Measurements from ENCODE around the gene UBE4A.

Gene UBE4A, protein sequence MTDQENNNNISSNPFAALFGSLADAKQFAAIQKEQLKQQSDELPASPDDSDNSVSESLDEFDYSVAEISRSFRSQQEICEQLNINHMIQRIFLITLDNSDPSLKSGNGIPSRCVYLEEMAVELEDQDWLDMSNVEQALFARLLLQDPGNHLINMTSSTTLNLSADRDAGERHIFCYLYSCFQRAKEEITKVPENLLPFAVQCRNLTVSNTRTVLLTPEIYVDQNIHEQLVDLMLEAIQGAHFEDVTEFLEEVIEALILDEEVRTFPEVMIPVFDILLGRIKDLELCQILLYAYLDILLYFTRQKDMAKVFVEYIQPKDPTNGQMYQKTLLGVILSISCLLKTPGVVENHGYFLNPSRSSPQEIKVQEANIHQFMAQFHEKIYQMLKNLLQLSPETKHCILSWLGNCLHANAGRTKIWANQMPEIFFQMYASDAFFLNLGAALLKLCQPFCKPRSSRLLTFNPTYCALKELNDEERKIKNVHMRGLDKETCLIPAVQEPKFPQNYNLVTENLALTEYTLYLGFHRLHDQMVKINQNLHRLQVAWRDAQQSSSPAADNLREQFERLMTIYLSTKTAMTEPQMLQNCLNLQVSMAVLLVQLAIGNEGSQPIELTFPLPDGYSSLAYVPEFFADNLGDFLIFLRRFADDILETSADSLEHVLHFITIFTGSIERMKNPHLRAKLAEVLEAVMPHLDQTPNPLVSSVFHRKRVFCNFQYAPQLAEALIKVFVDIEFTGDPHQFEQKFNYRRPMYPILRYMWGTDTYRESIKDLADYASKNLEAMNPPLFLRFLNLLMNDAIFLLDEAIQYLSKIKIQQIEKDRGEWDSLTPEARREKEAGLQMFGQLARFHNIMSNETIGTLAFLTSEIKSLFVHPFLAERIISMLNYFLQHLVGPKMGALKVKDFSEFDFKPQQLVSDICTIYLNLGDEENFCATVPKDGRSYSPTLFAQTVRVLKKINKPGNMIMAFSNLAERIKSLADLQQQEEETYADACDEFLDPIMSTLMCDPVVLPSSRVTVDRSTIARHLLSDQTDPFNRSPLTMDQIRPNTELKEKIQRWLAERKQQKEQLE

DNA sequence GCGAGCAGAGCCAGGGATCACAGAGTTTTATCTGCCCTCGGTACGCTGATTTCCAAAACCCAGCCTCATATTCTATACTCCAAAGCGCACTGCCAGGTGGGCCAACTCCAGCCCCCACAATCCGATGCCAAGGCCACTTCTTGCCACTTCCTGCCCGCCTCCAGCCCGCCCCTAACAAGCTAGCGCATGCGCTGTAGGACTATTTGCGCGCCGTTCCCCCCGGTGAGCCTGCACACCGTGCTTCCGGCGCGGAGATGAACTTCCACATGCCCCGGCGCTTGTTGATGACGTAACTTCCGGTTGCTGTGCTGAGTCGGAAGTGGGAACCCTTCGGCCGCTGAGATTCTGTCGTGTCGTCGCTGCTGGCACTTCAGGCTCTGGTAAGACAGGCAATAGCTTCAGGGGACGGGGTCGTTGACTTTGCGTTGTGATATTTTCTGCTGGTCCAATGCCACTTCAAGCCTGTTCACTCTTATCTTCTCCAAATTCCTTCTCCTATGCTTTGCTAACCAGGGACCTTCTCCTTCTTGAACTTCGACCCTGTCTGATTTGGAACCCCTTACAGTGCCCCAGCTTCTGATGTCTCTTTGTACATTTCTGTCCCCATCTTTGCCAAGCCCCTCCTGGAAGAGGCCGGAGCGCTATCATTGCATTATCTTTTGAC is at the start of gene UBE4A:
TSS of gene UBE4A (plus strand) at position 306 of the 664 bp plus-strand sequence. CDS start 5,481 bp downstream, outside the sequence.
- DNase-seq (ENCODE audit: insufficient read length, low spot score) (peak; percentile 91), FAIRE-seq (peak; percentile 98)

DNA sequence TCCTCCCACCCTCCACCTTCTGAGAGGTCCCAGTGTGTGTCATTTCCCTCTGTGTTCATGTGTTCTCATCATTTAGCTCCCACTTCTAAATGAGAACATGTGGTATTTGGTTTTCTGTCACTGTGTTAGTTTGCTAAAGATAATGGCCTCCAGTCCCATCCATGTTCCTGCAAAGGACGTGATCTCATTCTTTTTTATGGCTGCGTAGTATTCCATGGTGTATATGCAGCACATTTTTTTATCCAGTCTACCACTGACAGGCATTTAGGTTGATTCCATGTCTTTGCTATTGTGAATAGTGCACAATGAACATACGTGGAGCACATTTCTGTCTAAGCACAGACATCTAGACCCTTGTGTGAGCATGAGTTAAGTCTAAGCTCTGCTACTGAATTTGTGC is 49.1 kb upstream of the UBE4A start:
- DNase-seq (ENCODE audit: insufficient read length, low spot score): no peak
- no peak for FAIRE-seq

DNA sequence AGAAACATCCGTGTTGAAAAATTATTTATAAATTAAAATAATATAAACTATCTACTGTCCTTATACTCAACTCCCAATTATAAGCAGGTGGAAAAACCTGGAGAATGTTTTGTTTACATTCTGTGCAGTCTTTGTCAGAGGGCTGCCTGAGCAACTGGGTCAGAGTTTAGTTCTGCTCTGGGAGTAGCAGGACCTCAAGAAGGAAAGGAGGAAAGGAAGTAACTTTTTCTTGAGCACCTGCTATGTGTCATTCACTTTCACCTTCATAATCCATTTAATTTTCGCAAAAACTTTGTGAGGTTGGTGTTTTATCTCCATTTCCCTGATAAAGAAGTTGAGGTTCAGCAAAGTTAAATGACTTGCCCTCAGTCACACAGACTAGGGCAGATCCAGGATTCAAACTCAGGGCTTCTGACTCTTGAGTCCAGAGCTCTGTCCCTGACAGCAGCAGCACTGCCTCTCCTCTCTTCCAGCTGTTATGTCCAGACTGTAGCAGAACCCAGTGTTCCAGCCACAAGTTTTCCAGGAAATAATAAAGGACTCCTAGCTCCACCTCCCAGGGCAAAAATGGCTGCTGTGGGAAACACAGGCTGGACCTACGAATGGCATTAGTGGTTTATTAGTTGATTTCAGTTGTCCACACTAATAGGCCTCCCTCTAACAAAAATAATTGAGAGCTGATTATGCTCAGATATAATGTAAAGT is 48.5 kb upstream of the UBE4A start:
- FAIRE-seq (no peak), DNase-seq (ENCODE audit: insufficient read length, low spot score) (no peak)

DNA sequence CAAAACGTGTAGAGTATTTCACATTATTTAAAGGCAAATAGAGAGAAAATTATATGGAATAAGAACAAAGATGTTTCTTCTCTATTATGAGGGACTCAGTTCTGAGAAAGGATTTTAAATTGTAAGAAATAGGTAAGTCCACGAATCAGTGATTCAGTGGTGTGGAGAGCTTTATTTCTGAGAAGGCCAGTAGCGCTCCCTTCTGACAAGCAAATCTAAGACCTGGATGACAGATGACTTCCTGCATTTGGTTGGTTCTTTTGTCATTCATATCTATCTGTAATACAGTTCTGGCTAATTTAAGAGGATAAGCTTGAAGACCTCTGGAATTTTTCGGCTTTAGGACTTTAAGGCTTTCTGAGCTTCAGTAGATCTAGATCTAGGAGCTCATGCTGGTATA is 47.9 kb upstream of the UBE4A start:
- FAIRE-seq: no peak

DNA sequence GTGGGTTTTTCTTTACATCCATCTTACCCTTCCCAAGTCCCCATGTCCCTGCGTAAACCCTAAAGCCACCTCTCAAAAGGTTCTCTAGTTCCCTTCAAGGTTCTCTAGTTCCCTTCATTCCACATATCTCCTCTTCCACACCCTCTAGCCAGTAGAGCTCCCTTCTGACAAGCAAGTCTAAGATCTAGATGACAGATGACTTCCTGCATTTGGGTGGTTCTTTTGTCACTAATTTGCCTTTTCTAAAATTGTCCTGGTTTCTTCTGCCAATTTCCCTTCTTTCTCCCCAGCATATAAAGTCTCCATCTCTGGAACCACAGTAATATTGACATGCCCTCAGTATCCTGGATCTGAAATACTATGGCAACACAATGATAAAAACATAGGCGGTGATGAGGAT is 47.1 kb upstream of the UBE4A start:
- FAIRE-seq: no peak
- no peak for DNase-seq (ENCODE audit: insufficient read length, low spot score)

More for the DNA sequence above, 47.9 kb upstream of the UBE4A start:
- no peak for DNase-seq (ENCODE audit: insufficient read length, low spot score)

DNA sequence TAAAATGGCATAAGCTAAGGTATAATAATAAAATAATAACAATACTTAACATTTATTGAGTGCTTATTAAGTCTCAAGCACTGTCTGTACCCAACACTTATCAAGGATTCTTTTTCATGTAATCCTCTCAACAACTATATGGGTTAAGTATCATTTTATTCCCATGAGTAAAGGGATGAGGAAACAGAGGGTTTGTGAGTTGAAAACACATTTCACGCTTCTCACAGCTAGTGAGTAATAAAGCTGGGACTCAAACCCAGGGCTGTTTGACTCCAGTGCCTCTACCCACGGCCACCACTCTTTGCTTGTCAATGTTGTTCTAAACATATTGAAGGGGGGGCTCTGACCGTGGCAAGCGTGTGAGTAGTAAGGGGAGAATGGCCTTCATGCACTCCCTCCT is 46.2 kb upstream of the UBE4A start:
- DNase-seq (ENCODE audit: insufficient read length, low spot score): no peak

DNA sequence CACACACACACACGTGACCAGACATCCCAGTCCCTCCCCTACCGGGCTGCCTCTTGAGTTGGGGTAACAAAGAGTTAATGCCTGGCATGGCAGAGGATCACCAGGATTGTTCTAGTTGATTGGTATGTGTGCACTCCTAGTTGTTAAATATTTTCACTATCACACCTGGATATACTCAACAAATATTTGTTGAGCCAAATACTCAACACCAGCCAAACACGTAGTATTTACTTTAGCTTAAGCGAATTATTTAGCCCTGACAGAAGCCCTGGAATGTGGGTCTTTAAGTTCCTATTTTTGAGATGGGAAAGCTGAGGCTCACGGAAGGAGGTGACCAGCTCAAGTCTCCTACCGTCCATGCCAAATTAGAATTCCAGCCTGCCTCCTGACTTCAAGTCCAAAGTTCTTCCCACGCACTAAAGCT is 44.4 kb upstream of the UBE4A start:
- DNase-seq (ENCODE audit: insufficient read length, low spot score) (no peak), FAIRE-seq (no peak)

More for the DNA sequence above, 46.2 kb upstream of the UBE4A start:
- FAIRE-seq: no peak

DNA sequence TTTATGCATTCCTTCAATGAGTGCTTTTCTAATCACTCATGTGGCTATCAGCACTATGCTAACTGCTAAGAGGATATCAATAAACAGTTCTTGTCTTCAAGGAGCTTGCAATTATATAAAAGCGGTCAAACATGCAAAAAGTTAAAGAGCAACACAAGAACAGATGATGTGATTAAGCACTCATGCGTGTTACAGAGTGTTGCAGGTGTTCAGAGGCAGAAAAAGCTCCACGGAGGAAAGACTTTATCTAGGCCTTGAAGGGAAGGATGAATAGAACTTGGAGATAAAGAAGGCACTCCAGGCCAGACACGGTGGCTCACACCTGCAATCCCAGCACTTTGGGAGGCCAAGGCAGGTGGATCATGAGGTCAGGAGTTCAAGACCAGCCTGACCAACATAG is 41.3 kb upstream of the UBE4A start:
- DNase-seq (ENCODE audit: insufficient read length, low spot score) (no peak), FAIRE-seq (no peak)

DNA sequence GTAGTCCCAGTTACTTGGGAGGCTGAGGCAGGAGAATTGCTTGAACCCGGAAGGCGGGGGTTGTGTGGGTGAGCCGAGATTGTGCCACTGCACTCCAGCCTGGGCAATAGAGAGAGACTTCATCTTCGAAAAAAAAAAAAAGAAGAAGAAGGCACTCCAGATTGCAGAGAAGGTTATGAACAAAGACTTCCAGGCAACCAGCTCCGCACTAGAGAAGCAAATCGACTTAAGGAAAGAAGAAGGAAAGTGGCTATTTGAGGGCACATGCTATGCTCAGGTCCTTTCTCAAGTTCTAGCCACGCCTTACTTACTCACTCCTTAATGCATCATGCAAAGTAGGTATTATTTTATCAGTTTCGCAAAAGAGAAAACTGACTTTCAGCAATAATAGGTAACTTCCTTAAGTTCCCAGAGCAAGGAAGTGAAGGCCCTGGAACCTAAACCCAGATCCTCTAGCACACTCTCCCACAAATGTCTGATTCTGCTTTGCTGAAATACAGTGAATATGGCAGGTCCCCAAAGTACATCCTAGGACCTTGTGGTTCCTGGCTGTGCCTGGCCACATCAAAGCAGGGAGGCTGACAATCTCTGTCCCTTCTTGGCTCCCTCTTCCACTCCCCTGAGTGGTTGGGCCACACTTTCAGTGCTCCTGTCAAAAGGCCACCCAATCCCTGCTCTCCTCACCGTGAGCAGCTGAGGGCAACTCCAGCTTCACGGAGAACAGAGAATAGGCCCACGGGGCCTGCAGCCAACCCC is 40.6 kb upstream of the UBE4A start:
- DNase-seq (ENCODE audit: insufficient read length, low spot score): no peak
- no peak for FAIRE-seq

DNA sequence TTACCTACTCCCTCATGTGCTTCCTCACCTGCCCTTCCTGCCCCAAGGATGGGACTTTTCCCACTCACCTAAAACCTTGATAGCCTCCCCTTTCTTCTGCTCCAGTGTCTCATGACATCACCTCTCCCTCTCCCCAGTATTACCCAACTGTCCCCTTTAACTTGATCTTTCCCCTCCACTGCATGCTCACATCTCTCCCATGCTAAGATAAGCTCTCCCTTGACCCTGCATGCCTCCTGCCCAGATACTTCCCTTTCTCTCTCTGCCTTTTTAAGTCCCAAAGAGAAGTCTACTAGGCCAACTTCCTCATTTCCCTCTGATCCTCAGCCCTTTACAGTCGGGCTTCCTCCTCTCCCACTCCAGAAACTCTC is 40.1 kb upstream of the UBE4A start:
- DNase-seq (ENCODE audit: insufficient read length, low spot score): no peak
- FAIRE-seq: no peak

DNA sequence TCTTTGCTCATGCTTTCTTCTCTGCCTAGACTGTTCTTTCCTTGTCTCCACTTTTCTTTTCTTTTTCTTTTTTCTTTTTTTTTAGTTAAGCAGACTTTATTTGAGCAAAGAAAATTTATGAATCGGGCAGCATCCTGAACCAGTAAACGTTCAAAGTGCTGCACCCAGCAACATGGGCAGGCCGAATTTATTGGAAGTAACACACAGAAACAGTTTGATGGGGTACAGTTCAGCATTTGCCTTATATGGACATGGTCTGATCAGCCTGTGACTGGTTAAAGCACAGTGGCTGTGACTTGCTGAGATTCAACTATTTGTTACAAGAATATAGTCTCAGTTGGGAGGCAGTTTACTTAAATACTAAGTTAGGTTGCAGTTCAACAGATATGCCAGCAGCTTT is 38.9 kb upstream of the UBE4A start:
- FAIRE-seq: peak; percentile 60
- no peak for DNase-seq (ENCODE audit: insufficient read length, low spot score)

DNA sequence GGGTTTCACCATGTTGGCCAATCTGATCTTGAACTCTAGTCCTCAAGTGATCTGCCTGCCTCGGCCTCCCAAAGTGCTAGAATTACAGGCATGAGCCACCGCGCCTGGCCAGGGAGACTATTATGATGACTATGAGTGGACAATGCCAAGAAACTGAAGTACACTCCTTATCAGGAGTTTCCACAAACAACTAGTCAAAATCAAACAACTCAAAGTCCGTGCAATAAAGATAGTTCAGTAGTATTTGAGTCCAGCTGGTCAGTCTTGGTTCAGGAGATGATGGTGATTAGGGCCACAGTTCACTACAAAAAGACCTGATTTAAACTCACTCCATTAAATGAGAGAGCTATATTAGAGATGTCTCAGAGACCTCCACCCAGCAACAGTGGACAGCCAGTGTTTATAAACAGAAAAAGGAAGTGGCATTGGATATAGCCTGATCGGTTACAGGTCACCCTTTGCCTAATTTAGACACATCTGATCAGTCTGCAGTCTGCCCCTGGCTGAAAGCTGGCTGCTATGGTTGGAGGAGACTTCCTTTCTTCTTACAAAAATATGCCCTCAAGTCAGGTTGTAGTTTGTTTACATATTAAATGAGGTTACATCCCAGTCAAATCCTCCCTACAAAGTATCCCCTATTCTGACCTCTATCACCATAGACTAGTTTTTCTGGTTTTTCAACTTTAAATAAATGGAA is 37.9 kb upstream of the UBE4A start:
- DNase-seq (ENCODE audit: insufficient read length, low spot score) (no peak), FAIRE-seq (no peak)

DNA sequence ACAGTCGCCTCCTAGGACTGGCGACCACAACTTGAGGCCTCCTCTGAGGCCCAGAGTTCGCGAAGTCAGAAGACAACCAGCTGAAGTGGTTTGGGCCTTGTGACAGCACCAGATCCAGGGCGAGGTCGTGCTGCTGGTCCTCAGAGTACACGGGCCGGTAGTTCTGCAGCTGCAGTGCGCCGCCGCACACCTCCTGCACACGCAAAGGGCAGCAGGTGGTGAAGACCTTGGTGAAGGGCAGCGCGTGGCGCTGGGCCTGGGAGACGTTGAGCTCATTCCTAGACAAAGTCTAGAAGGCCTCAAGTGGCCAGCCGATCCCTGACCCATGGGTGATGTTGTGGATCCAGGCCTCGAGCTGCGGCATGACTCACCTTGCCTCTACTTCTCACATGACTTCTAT is 36.7 kb upstream of the UBE4A start:
- no peak for DNase-seq (ENCODE audit: insufficient read length, low spot score)
- FAIRE-seq: no peak

DNA sequence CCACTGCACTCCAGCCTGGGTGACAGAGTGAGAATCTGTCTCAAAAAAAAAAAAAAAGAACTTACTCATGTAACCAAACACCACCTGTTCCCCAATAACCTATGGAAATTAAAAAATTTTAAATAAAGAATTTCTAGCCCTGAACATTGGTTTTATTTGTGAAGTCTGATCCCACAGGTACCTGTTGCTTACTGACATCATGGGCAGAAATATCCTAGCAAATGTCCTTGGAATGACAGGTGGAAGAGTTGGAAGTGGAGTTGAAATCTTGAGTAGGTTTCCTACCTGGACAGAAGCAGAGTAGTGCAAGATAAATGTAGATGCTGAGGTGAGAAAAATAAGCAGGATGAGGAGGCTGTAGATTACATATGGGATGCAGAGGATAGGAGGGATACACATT is 34.1 kb upstream of the UBE4A start:
- DNase-seq (ENCODE audit: insufficient read length, low spot score): no peak
- FAIRE-seq: no peak

DNA sequence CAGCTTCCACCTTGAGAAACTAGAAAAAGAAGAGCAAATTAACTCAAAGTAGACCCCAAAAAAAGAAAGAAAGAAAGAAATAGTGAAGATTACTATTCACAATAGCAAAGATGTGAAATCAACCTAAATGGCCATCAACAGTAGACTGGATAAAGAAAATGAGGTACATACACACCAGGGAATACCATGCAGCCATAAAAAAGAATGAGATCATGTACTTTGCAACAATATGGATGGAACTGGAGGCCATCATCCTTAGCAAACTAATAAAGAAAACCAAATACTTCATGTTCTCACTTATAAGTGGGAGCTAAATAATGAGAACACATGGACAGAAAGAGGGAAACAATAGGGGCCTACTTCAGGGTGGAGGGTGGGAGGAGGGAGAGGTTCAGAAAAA is 30.7 kb upstream of the UBE4A start:
- DNase-seq (ENCODE audit: insufficient read length, low spot score) (no peak), FAIRE-seq (no peak)

DNA sequence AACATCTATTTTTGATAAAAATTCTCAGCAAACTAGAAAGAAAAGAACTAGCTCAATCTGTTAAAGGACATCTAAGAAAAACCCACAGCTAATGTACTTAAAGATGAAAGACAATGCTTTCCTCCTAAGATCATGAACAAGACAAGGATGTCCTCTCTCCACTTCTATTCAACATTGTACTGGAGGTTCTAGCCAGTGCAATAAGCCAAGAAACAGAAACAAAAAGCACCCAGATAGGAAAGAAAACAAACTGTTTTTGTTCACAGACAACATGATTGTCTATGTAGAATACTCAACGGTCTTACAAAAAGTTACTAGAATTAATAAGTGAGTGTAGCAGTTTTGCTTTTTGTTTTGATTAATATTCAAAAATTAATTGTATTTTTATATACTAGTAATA is 24.7 kb upstream of the UBE4A start:
- no peak for FAIRE-seq
- DNase-seq (ENCODE audit: insufficient read length, low spot score): no peak

DNA sequence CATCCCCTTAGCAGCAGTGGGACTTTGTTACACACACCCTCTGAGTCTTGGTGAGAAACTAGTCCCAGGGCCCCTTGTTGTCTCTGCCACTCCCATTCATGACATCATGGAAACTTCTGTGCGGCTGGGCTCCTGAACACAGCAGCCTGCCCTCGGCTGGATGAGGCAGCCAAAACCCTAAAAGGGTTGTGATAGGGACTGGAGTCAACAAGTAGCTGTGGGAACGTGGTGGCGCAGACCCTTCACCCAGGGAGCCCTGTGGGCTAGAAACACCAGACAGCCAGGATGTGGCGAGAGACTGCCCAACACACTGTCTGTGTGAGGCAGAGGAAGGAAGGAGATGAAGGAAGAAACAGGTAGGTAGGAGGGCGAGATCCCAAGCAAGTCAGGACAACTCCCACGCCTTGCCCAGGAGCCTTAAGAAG is 20.8 kb upstream of the UBE4A start:
- no peak for FAIRE-seq
- DNase-seq (ENCODE audit: insufficient read length, low spot score): no peak

DNA sequence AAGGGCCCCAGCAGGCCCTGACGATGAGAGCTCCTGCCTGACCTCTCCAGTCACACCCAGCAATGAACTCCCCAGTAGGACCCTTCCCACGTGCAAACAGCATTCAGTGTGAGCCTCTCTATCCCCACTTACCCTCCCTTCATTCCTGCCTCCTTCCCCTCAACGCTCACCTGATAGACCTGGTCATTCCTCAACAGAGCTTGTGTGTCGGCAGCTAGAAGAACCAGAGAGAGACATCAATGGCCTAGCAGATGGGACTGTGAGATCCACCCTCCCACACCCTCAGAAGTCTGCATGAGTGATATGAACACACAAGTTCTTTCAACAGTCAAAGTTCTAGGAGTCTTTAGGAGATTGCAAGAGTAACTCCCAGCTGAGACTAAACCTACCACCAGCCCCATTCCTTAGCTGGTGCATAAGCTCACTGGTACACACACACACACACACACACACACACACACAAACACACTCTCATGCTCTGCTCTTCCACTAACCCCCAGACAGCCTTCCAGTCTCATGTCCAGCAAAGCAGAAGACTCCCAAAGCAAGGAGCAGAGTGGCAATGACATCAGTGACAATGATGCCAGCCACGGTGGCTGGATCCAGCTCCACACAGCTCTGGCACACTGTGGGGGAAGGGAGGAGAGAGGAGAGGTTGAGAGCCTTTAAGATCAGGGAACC is 20.0 kb upstream of the UBE4A start:
- no peak for DNase-seq (ENCODE audit: insufficient read length, low spot score)
- FAIRE-seq: no peak

Measured in HTR-8/SVneo (cell line).